ENCODE data around the gene ARL3. TPM values are rescaled to one million over a fixed set of nuclear protein-coding genes. Genes with fewer than 3 reads are reported as not detected.

The ARL3 gene
- total RNA-seq, 1 experiment from 2014 or later, result 13.3 TPM

GRCh38 chr10:102654969-102655368 is 59.2 kb downstream of the ARL3 start:
- ChIA-PET CTCF (interaction anchor here (1.0 to 1.6 kb wide), 2 partner anchors 15 to 24 kb away, joined by 3 to 4 read pairs; no protein-coding TSS in a partner anchor), RAD21 (ENCODE audit: low non-redundant PET in 1 of 2, low total read pairs in 2 of 2, uncharacterized antibody in 2 of 2, unreplicated experiment in 2 of 2) (no interaction called here), POLR2A (interaction anchor here (1.0 kb wide), 1 partner anchor 15 kb away, joined by 3 read pairs; no protein-coding TSS in a partner anchor)
- no peak for ATAC-seq
- Histone ChIP-seq H3K9ac (ENCODE audit: low read length) (no peak overlapping the region), H2AFZ (ENCODE audit: low read depth, low read length, poor library complexity, severe bottlenecking) (no peak overlapping the region), H3K79me2 (ENCODE audit: insufficient read depth, low read length) (peaks cover 44% of the 10 kb centered on the region), H3K9me3 (ENCODE audit: control insufficient read depth in 1 of 2, insufficient read depth in 1 of 2, low read depth in 1 of 2, low read length in 2 of 2) (no peaks in the 10 kb centered on the region), H4K20me1 (ENCODE audit: insufficient read depth) (no peaks in the 10 kb centered on the region), H3K4me3 (replicated peaks in 1 of 2; ENCODE audit: low read depth in 1 of 2, low read length in 2 of 2) (no peak overlapping the region), H3K4me2 (ENCODE audit: low read length) (no peak overlapping the region), H3K27me3 (ENCODE audit: insufficient read depth, low read length) (no peaks in the 10 kb centered on the region), H3K4me1 (ENCODE audit: control insufficient read depth in 1 of 2, insufficient read depth in 2 of 2, low read length in 2 of 2) (peaks cover 0 to 8% of the 10 kb centered on the region in 2 experiments; a peak in 1 of 4 replicates), H3K27ac (ENCODE audit: low read depth, low read length) (no peak overlapping the region), H3K9me2 (ENCODE audit: insufficient read depth) (no peaks in the 10 kb centered on the region), H3K36me3 (ENCODE audit: control insufficient read depth in 1 of 2, insufficient read depth in 2 of 2, low read length in 2 of 2) (peaks cover 9 to 30% of the 10 kb centered on the region in 2 experiments; a peak in 3 of 4 replicates)
- TF ChIP-seq CBX3 (IDR thresholded peaks at IDR 0.05; ENCODE audit: low read depth) (no peak), ZFX (IDR thresholded peaks at IDR 0.05) (no peak), EZH2phosphoT487 (IDR thresholded peaks at IDR 0.05; ENCODE audit: borderline replicate concordance) (no peak), YY1 (IDR thresholded peaks at IDR 0.05; ENCODE audit: extremely low read depth, insufficient replicate concordance, low read depth, low read length) (no peak), SRF (IDR thresholded peaks at IDR 0.05; ENCODE audit: low read depth) (no peak)
- intact Hi-C loops (cut with micrococcal nuclease), result no loop called here
- BruUV-seq (replicated peaks), result no TSS peak
- DNase-seq (ENCODE audit: low read depth, low spot score), result no peak

- H2AFZ ChIP-seq (ENCODE audit: low read depth, low read length, poor library complexity, severe bottlenecking), result no peak overlapping the region
- DNase-seq (ENCODE audit: low read depth, low spot score), result no peak
- H3K4me3 ChIP-seq (replicated peaks in 1 of 2; ENCODE audit: low read depth in 1 of 2, low read length in 2 of 2), result no peak overlapping the region
- H3K79me2 ChIP-seq (ENCODE audit: insufficient read depth, low read length), result peaks cover 48% of the 10 kb centered on the region
- no peak overlapping the region for H3K27ac ChIP-seq (ENCODE audit: low read depth, low read length)
- BruUV-seq (replicated peaks), result no TSS peak
- H3K9ac ChIP-seq (ENCODE audit: low read length), result no peak overlapping the region
- H3K4me2 ChIP-seq (ENCODE audit: low read length), result no peak overlapping the region
- ATAC-seq, result no peak
- RAD21 ChIA-PET (ENCODE audit: low non-redundant PET in 1 of 2, low total read pairs in 2 of 2, uncharacterized antibody in 2 of 2, unreplicated experiment in 2 of 2), result no interaction called here
- no peak for TF ChIP-seq POLR2AphosphoS5 (IDR thresholded peaks at IDR 0.05; ENCODE audit: low read depth, low read length)
- TF ChIP-seq ZFX (IDR thresholded peaks at IDR 0.05), result no peak
- no peak for TF ChIP-seq SIN3A (IDR thresholded peaks at IDR 0.05; ENCODE audit: low read depth)
- no peak for TF ChIP-seq RAD21 (IDR thresholded peaks at IDR 0.05; ENCODE audit: low read depth)
- no peak for TF ChIP-seq EZH2 (IDR thresholded peaks at IDR 0.05)
- TF ChIP-seq JUND (IDR thresholded peaks at IDR 0.05), result no peak
- no peak for TF ChIP-seq CBX3 (IDR thresholded peaks at IDR 0.05; ENCODE audit: low read depth)
- TF ChIP-seq EGR1 (IDR thresholded peaks at IDR 0.05; ENCODE audit: low read depth), result no peak
- TF ChIP-seq ZBTB33 (IDR thresholded peaks at IDR 0.05; ENCODE audit: extremely low read depth, insufficient replicate concordance, low read length), result no peak
- no peak for TF ChIP-seq ZNF274 (IDR thresholded peaks at IDR 0.05; ENCODE audit: low read depth, low read length)
- TF ChIP-seq EZH2phosphoT487 (IDR thresholded peaks at IDR 0.05; ENCODE audit: borderline replicate concordance), result no peak
- no peak for TF ChIP-seq POLR2A (IDR thresholded peaks at IDR 0.05; ENCODE audit: borderline replicate concordance, extremely low read depth, insufficient read depth, insufficient read length)
- TF ChIP-seq CEBPB (IDR thresholded peaks at IDR 0.05; ENCODE audit: low read depth), result no peak
- no peaks in the 10 kb centered on the region for H3K9me2 ChIP-seq (ENCODE audit: insufficient read depth)
- H3K36me3 ChIP-seq (ENCODE audit: control insufficient read depth in 1 of 2, insufficient read depth in 2 of 2, low read length in 2 of 2), result peaks cover 9 to 30% of the 10 kb centered on the region in 2 experiments; a peak in 3 of 4 replicates
- H3K9me3 ChIP-seq (ENCODE audit: control insufficient read depth in 1 of 2, insufficient read depth in 1 of 2, low read depth in 1 of 2, low read length in 2 of 2), result no peaks in the 10 kb centered on the region
- CTCF ChIA-PET, result interaction anchor here (1.6 kb wide), 1 partner anchor 24 kb away, joined by 4 read pairs; no protein-coding TSS in a partner anchor
- H4K20me1 ChIP-seq (ENCODE audit: insufficient read depth), result no peaks in the 10 kb centered on the region
- H3K27me3 ChIP-seq (ENCODE audit: insufficient read depth, low read length), result no peaks in the 10 kb centered on the region
- POLR2A ChIA-PET, result no interaction called here
- H3K4me1 ChIP-seq (ENCODE audit: control insufficient read depth in 1 of 2, insufficient read depth in 2 of 2, low read length in 2 of 2), result peaks cover 0 to 8% of the 10 kb centered on the region in 2 experiments; a peak in 1 of 4 replicates
- intact Hi-C loops (cut with micrococcal nuclease), result no loop called here
Observed at GRCh38 chr10:102654566-102654965, 59.6 kb downstream of the ARL3 start.

Measured in HCT116 (cell line).